ENCODE results near the gene HIVEP2.

The HIVEP2 gene

GRCh38 chr6:142916881-142917280, 28.1 kb downstream of the HIVEP2 start:
- no CpG with 5 or more reads among the region's 1 CpG for WGBS (ENCODE audit: extremely low coverage, insufficient coverage, insufficient read length)
- H3K4me2 ChIP-seq (ENCODE audit: low read length), result no peak overlapping the region
- H3K4me3 ChIP-seq (ENCODE audit: low read depth, low read length), result no peak overlapping the region
- no peak for DNase-seq
- H4K91ac ChIP-seq (ENCODE audit: low read depth, low read length), result no peak overlapping the region
- no peak overlapping the region for H2AFZ ChIP-seq (ENCODE audit: insufficient read depth, low read length, poor library complexity)
- no peaks in the 10 kb centered on the region for H3K9me3 ChIP-seq (ENCODE audit: insufficient read depth, low read depth, low read length)
- no peak overlapping the region for H4K12ac ChIP-seq (ENCODE audit: low read depth, low read length)
- no peaks in the 10 kb centered on the region for H3K4me1 ChIP-seq (ENCODE audit: control insufficient read depth in 1 of 2, insufficient read depth in 2 of 2, low read length in 2 of 2)
- H3K23ac ChIP-seq (ENCODE audit: low read length), result no peak overlapping the region
- no peak overlapping the region for H3K18ac ChIP-seq (ENCODE audit: low read length)
- H3K79me1 ChIP-seq (ENCODE audit: low read length), result no peaks in the 10 kb centered on the region
- H3K27ac ChIP-seq (ENCODE audit: low read depth, low read length), result no peak overlapping the region
- no peak overlapping the region for H2AK5ac ChIP-seq (ENCODE audit: low read length)
- H2BK12ac ChIP-seq (ENCODE audit: low read length), result no peak overlapping the region
- H3K79me2 ChIP-seq (ENCODE audit: control insufficient read depth, insufficient read depth, low read length, poor library complexity), result no peaks in the 10 kb centered on the region
- no peak overlapping the region for H3K14ac ChIP-seq (ENCODE audit: low read length)
- H3K4ac ChIP-seq (ENCODE audit: low read depth, low read length), result no peak overlapping the region
- no peaks in the 10 kb centered on the region for H3K36me3 ChIP-seq (ENCODE audit: control insufficient read depth in 1 of 2, insufficient read depth in 2 of 2, low read length in 2 of 2)
- H4K8ac ChIP-seq (ENCODE audit: low read depth, low read length), result no peak overlapping the region
- no peak overlapping the region for H2BK5ac ChIP-seq (ENCODE audit: low read depth, low read length, poor library complexity)
- H3K9ac ChIP-seq (ENCODE audit: low read length), result no peak overlapping the region
- no peak overlapping the region for H2BK120ac ChIP-seq (ENCODE audit: insufficient read depth, low read length, poor library complexity)
- no peaks in the 10 kb centered on the region for H3K27me3 ChIP-seq (ENCODE audit: insufficient read depth, low read length)

- Histone ChIP-seq H4K8ac (ENCODE audit: low read depth, low read length) (no peak overlapping the region), H3K4me1 (ENCODE audit: control insufficient read depth in 1 of 2, insufficient read depth in 2 of 2, low read length in 2 of 2) (no peaks in the 10 kb centered on the region), H3K4ac (ENCODE audit: low read depth, low read length) (no peak overlapping the region), H3K79me2 (ENCODE audit: control insufficient read depth, insufficient read depth, low read length, poor library complexity) (no peaks in the 10 kb centered on the region), H2BK12ac (ENCODE audit: low read length) (no peak overlapping the region), H3K9me3 (ENCODE audit: insufficient read depth, low read depth, low read length) (no peaks in the 10 kb centered on the region), H4K91ac (ENCODE audit: low read depth, low read length) (no peak overlapping the region), H3K79me1 (ENCODE audit: low read length) (no peaks in the 10 kb centered on the region), H4K12ac (ENCODE audit: low read depth, low read length) (no peak overlapping the region), H2BK120ac (ENCODE audit: insufficient read depth, low read length, poor library complexity) (no peak overlapping the region), H3K4me2 (ENCODE audit: low read length) (no peak overlapping the region), H2AK5ac (ENCODE audit: low read length) (no peak overlapping the region), H2BK5ac (ENCODE audit: low read depth, low read length, poor library complexity) (no peak overlapping the region), H3K27ac (ENCODE audit: low read depth, low read length) (no peak overlapping the region), H3K4me3 (ENCODE audit: low read depth, low read length) (no peak overlapping the region), H3K14ac (ENCODE audit: low read length) (no peak overlapping the region), H3K23ac (ENCODE audit: low read length) (no peak overlapping the region), H2AFZ (ENCODE audit: insufficient read depth, low read length, poor library complexity) (no peak overlapping the region), H3K27me3 (ENCODE audit: insufficient read depth, low read length) (no peaks in the 10 kb centered on the region), H3K36me3 (ENCODE audit: control insufficient read depth in 1 of 2, insufficient read depth in 2 of 2, low read length in 2 of 2) (no peaks in the 10 kb centered on the region), H3K18ac (ENCODE audit: low read length) (no peak overlapping the region), H3K9ac (ENCODE audit: low read length) (no peak overlapping the region)
- DNase-seq, result no peak
- no CpG with 5 or more reads among the region's 2 CpGs for WGBS (ENCODE audit: extremely low coverage, insufficient coverage, insufficient read length)
Observed at GRCh38 chr6:142914937-142915697, 29.9 kb downstream of the HIVEP2 start.

- no peak overlapping the region for H3K4me2 ChIP-seq (ENCODE audit: low read length)
- no peak overlapping the region for H3K23ac ChIP-seq (ENCODE audit: low read length)
- H3K4ac ChIP-seq (ENCODE audit: low read depth, low read length), result no peak overlapping the region
- H4K8ac ChIP-seq (ENCODE audit: low read depth, low read length), result no peak overlapping the region
- no peak overlapping the region for H3K4me3 ChIP-seq (ENCODE audit: low read depth, low read length)
- no peak overlapping the region for H3K18ac ChIP-seq (ENCODE audit: low read length)
- no peak overlapping the region for H2BK12ac ChIP-seq (ENCODE audit: low read length)
- no peak overlapping the region for H2AK5ac ChIP-seq (ENCODE audit: low read length)
- H2BK120ac ChIP-seq (ENCODE audit: insufficient read depth, low read length, poor library complexity), result no peak overlapping the region
- no peaks in the 10 kb centered on the region for H3K9me3 ChIP-seq (ENCODE audit: insufficient read depth, low read depth, low read length)
- no peaks in the 10 kb centered on the region for H3K27me3 ChIP-seq (ENCODE audit: insufficient read depth, low read length)
- no peaks in the 10 kb centered on the region for H3K79me1 ChIP-seq (ENCODE audit: low read length)
- no peak overlapping the region for H2AFZ ChIP-seq (ENCODE audit: insufficient read depth, low read length, poor library complexity)
- H3K36me3 ChIP-seq (ENCODE audit: control insufficient read depth in 1 of 2, insufficient read depth in 2 of 2, low read length in 2 of 2), result no peaks in the 10 kb centered on the region
- no peak overlapping the region for H4K91ac ChIP-seq (ENCODE audit: low read depth, low read length)
- no peaks in the 10 kb centered on the region for H3K4me1 ChIP-seq (ENCODE audit: control insufficient read depth in 1 of 2, insufficient read depth in 2 of 2, low read length in 2 of 2)
- no CpG with 5 or more reads among the region's 2 CpGs for WGBS (ENCODE audit: extremely low coverage, insufficient coverage, insufficient read length)
- no peak overlapping the region for H3K9ac ChIP-seq (ENCODE audit: low read length)
- no peaks in the 10 kb centered on the region for H3K79me2 ChIP-seq (ENCODE audit: control insufficient read depth, insufficient read depth, low read length, poor library complexity)
- no peak overlapping the region for H3K14ac ChIP-seq (ENCODE audit: low read length)
- H3K27ac ChIP-seq (ENCODE audit: low read depth, low read length), result no peak overlapping the region
- H2BK5ac ChIP-seq (ENCODE audit: low read depth, low read length, poor library complexity), result no peak overlapping the region
- no peak overlapping the region for H4K12ac ChIP-seq (ENCODE audit: low read depth, low read length)
- DNase-seq, result no peak
Observed at GRCh38 chr6:142914369-142914768, 30.6 kb downstream of the HIVEP2 start.

- Histone ChIP-seq H2AFZ (ENCODE audit: insufficient read depth, low read length, poor library complexity) (no peak overlapping the region), H3K18ac (ENCODE audit: low read length) (no peak overlapping the region), H2BK5ac (ENCODE audit: low read depth, low read length, poor library complexity) (no peak overlapping the region), H3K9ac (ENCODE audit: low read length) (no peak overlapping the region), H4K8ac (ENCODE audit: low read depth, low read length) (no peak overlapping the region), H3K4me1 (ENCODE audit: control insufficient read depth in 1 of 2, insufficient read depth in 2 of 2, low read length in 2 of 2) (no peaks in the 10 kb centered on the region), H2BK12ac (ENCODE audit: low read length) (no peak overlapping the region), H3K9me3 (ENCODE audit: insufficient read depth, low read depth, low read length) (no peaks in the 10 kb centered on the region), H4K91ac (ENCODE audit: low read depth, low read length) (no peak overlapping the region), H2AK5ac (ENCODE audit: low read length) (no peak overlapping the region), H2BK120ac (ENCODE audit: insufficient read depth, low read length, poor library complexity) (no peak overlapping the region), H3K36me3 (ENCODE audit: control insufficient read depth in 1 of 2, insufficient read depth in 2 of 2, low read length in 2 of 2) (no peaks in the 10 kb centered on the region), H3K4me2 (ENCODE audit: low read length) (no peak overlapping the region), H3K14ac (ENCODE audit: low read length) (no peak overlapping the region), H3K27ac (ENCODE audit: low read depth, low read length) (no peak overlapping the region), H3K27me3 (ENCODE audit: insufficient read depth, low read length) (no peaks in the 10 kb centered on the region), H3K79me2 (ENCODE audit: control insufficient read depth, insufficient read depth, low read length, poor library complexity) (no peaks in the 10 kb centered on the region), H3K23ac (ENCODE audit: low read length) (no peak overlapping the region), H3K4ac (ENCODE audit: low read depth, low read length) (no peak overlapping the region), H3K79me1 (ENCODE audit: low read length) (no peaks in the 10 kb centered on the region), H4K12ac (ENCODE audit: low read depth, low read length) (no peak overlapping the region), H3K4me3 (ENCODE audit: low read depth, low read length) (no peak overlapping the region)
- no CpG with 5 or more reads among the region's 10 CpGs for WGBS (ENCODE audit: extremely low coverage, insufficient coverage, insufficient read length)
- DNase-seq, result peak; percentile 26 to 45
Observed at GRCh38 chr6:142913511-142914047, 31.4 kb downstream of the HIVEP2 start.

All from trophoblast cell (in vitro differentiated cells and primary cell).